Kidney epithelial cell (primary cell): ENCODE results near the gene YY1. TPM values are rescaled to one million over a fixed set of nuclear protein-coding genes. Genes with fewer than 3 reads are reported as not detected.
"Not testable (repeated sequence)": the region's sequence is repeated elsewhere in the genome, so short reads cannot be mapped to it uniquely, and the experiment has no call there.

Experiments
- DNase-seq: peaks from one replicate; pipeline ENCODE4 v3.0.0-alpha.2; 2010; ENCODE audit warnings: low read depth
- H3K27me3 ChIP-seq: 2 replicates; pipeline ENCODE4 v1.6.0; 2011; ENCODE audit warnings: low read length; ENCODE audit not compliant: control insufficient read depth, insufficient read depth
- H3K36me3 ChIP-seq: 2 replicates; pipeline ENCODE4 v1.5.1; 2011; ENCODE audit warnings: low read length; ENCODE audit not compliant: control insufficient read depth, insufficient read depth
- H3K4me3 ChIP-seq: 2 replicates; pipeline ENCODE4 v1.5.1; 2011; ENCODE audit warnings: low read depth, mild to moderate bottlenecking, control low read depth, low read length
- total RNA-seq: library from RNA; depleted of rRNA; stranded (reverse); fragments of >200 nt; gene quantifications from 2 replicates; pipeline ENCODE4 v1.2.3, GENCODE V29; 2015
- TF ChIP-seq, protein P1 (sequence below): IDR thresholded peaks from 2 replicates; pipeline ENCODE4 v1.5.1; 2011; ENCODE audit warnings: mild to moderate bottlenecking, moderate library complexity, low read length, control low read depth, inconsistent platforms; ENCODE audit not compliant: insufficient read depth, poor library complexity, severe bottlenecking

YY1 gene
- total RNA-seq, 1 donor from 2014 or later = 40.9 TPM

DNA sequence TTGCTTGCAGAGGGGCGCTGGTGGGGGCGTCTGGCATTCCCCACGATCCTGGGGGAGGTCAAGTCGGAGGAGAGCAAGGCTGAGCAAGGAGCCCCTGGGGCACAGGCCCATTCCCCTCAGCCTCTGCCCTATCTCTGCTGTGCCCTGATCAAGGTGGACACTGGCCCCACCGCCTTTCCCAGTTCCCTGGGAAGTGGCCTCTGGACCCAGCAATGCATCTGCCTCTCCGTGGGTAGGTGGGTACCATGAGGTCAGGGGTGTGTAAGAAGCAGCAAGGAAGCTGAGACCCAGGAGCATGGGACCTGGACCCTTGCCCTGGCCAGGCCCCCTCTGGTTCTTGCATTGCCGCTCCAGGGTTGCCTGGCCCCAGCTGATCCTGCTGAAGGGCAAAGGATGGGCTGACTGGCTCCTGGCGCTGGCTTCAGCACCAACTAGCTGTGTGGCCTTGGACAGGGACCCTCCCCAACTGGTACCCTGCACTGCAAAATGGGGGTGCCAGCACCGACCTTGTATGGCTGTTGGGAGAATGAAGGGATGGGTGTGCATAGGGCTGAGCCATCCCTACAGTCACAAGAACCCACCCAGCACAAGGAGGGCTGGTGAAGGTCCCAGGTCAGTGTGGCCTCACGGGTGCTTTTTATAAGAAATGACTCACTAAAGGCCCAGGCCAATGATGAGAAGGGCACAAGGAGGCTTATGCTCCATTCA, 47.7 kb downstream of the YY1 start:
- Histone ChIP-seq H3K36me3 (peaks cover 2% of the 10 kb centered on the region), H3K4me3 (no peak overlapping the region), H3K27me3 (no peaks in the 10 kb centered on the region)
- DNase-seq = no peak
- TF ChIP-seq, protein P1, sequence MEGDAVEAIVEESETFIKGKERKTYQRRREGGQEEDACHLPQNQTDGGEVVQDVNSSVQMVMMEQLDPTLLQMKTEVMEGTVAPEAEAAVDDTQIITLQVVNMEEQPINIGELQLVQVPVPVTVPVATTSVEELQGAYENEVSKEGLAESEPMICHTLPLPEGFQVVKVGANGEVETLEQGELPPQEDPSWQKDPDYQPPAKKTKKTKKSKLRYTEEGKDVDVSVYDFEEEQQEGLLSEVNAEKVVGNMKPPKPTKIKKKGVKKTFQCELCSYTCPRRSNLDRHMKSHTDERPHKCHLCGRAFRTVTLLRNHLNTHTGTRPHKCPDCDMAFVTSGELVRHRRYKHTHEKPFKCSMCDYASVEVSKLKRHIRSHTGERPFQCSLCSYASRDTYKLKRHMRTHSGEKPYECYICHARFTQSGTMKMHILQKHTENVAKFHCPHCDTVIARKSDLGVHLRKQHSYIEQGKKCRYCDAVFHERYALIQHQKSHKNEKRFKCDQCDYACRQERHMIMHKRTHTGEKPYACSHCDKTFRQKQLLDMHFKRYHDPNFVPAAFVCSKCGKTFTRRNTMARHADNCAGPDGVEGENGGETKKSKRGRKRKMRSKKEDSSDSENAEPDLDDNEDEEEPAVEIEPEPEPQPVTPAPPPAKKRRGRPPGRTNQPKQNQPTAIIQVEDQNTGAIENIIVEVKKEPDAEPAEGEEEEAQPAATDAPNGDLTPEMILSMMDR = no peak

DNA sequence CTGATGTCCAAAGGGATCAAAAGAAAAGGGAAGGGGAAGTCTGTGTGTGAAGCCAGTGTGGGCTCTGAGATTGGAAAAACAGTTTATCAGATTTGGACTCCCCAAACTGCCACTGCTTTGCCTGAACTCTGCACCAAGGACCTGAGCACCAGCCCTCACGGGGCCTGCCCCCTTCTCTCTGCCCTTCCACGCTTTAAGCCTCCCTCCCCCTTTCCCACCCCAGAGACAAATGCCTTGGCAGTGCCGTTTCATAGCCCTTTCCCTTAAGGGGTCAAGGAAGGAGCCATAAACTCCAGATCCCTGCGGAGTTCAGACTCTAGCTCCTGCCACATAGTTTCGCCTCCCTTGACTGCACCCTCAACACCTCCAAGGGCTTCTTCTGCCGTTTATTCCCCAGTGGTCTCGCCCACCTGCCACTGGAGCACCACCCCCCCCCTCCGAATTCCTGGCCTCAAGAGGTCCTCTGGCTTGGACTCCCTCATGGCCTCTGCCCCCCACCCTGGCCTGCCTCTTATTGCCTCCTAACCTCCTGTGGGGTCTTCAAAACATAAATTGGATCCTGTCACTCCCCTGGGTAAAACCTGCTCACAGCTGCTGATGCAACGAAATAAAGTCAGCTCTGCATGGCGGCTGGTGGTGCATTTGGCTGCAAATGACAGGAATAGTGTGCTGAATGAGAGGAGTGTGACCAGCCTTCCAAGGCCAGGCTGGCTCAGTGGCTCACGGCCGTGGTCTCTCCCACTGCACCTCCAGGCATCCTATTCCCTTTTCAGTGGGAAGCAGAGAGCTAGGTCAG, 48.5 kb downstream of the YY1 start:
- Histone ChIP-seq H3K4me3 (no peak overlapping the region), H3K27me3 (no peaks in the 10 kb centered on the region), H3K36me3 (peaks cover 4% of the 10 kb centered on the region)
- TF ChIP-seq, protein P1 = no peak
- no peak for DNase-seq

DNA sequence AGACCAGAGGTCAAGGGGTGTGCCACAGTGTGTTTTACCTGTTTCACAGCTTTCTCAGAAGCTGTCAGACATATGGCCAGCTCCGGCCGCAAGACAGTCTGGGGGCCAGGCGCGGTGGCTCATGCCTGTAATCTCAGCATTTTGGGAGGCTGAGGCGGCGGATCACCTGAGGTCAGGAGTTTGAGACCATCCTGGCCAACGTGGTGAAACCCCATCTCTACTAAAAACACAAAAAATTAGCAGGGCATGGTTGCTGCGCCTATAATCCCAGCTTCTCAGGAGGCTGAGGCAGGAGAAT, 49.0 kb downstream of the YY1 start:
- H3K27me3 ChIP-seq, H3K4me3 ChIP-seq, H3K36me3 ChIP-seq, DNase-seq: not testable (repeated sequence)

DNA sequence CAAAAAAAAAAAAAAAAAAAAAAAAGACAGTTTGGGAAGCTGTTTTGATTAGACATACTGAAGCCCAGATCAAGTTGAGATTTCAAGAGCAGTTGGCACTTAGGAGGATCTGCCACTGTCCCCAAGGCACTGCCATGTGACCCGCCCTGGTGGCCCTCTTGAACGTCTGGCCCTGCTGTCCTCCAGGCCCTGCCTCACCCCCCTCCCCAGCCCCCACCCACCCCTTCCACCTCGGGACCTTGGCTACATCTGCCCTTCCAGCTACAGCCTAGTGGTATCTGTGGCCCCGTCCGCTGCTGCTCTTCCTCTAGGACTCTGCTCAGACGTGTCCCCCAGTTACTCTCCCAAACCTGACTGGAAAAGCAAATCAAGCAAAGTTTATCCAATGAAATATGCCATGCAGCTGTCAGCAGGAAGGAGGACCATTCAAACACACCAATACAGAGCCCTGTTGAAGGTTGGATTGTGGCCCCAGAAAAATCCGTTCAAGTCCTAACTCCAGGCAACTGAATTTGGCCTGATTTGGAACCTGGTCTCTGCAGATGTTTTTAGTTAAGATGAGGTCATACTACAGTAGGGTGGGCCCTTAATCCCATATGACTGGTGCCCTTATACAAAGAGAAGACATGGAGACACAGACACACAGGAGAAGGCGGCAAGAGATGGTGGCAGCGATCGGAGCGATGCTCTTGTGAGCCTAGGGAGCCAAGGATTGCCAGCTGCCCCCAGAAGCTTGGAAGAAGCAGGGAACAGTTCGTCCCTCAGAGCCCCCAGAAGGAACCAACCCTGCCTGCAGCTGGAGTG, 49.6 kb downstream of the YY1 start:
- Histone ChIP-seq H3K36me3 (peaks cover 4% of the 10 kb centered on the region), H3K27me3 (no peaks in the 10 kb centered on the region), H3K4me3 (no peak overlapping the region)
- no peak for DNase-seq
- TF ChIP-seq, protein P1 = no peak

DNA sequence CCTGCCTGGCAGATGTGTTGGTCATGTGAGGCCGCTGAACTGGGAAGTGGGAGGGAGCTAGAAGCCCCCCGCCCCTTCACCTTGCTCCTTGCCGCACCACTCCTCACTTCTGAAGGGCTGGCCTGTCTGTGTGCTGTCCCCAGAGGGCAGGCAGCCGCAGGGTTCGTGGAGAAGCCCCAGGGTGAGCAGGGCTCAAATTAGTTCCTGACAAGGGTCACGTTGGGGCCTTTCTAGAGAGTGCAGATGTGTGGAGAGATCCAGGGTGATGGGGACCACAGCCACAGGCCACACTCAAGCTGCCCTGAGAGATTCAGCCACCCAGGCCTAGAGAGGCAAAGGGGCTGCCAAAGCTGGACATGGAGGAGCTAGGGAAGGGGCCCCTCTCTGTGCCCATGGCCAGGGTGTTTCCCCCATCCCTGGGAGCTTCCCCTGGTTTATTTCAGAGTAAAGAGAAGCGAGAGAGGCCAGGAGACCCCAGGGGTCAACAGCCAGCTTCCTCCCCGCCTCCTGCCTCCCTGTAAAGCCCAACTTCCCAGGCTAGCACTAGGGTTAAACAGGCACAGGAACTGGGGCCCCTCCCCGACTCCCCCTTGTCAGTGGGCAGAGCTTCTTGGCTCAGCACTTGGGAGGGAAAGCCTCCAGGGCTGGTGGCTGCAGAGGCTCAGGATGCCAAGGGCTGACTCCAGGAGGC, 51.1 kb downstream of the YY1 start:
- TF ChIP-seq, protein P1 = no peak
- no peak overlapping the region for H3K4me3 ChIP-seq
- no peaks in the 10 kb centered on the region for H3K27me3 ChIP-seq
- no peak for DNase-seq
- H3K36me3 ChIP-seq = peaks cover 4% of the 10 kb centered on the region
